Measurements from ENCODE around the gene PLA2G2D. TPM values are rescaled to one million over a fixed set of nuclear protein-coding genes. Genes with fewer than 3 reads are reported as not detected.

The PLA2G2D gene
- total and polyA plus RNA-seq, 2 of the 8 experiments (the other 6 are each of a cell fraction or from before 2014, with no cell fraction given) = not detected

DNA sequence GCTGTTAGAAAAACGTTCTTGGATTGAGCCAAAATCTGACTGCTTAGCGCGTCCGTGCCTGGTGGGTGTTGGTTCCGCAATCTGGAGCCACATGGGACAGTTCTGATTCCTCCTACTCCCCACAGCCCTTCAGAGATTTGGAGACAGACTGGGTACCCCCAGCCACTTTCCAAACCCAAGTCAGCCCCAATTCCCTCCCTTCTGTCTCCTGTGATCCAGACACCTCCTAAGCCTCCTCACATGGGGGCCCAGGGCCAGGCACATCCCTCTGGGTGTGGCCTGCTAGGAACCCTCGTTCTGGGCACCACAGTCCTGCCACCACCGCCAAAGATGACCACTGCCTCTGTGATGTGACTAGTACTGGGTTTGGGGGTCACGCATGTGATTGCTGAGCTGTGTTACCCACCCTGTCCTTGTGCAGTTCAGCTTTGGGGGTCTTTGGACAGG, 44.6 kb downstream of the PLA2G2D start:
- Histone ChIP-seq H4K20me1 (replicated peaks in 1 of 2; ENCODE audit: control insufficient read depth in 1 of 2, insufficient read depth in 2 of 2, low read length in 2 of 2) (no peaks in the 10 kb centered on the region), H3K4me3 (ENCODE audit: extremely low read depth in 1 of 4, insufficient read depth in 2 of 4, low read depth in 3 of 4, low read length in 4 of 4) (no peak overlapping the region), H2BK120ac (replicated peaks; ENCODE audit: low read depth, low read length) (no peak overlapping the region), H2BK15ac (ENCODE audit: low read length) (no peak overlapping the region), H3K56ac (replicated peaks; ENCODE audit: insufficient read length, low read depth, low read length) (no peak overlapping the region), H2BK12ac (ENCODE audit: low read depth, low read length) (no peak overlapping the region), H3K79me2 (ENCODE audit: control insufficient read depth in 1 of 2, insufficient read depth in 2 of 2, low read length in 2 of 2) (no peaks in the 10 kb centered on the region), H2AK5ac (ENCODE audit: low read depth, low read length) (no peak overlapping the region), H2BK20ac (ENCODE audit: low read length) (no peak overlapping the region), H3K18ac (ENCODE audit: extremely low read depth, low read length) (no peak overlapping the region), H3K79me1 (ENCODE audit: low read depth, low read length) (no peaks in the 10 kb centered on the region), H3K23me2 (ENCODE audit: low read depth, low read length) (no peaks in the 10 kb centered on the region), H3K4me2 (ENCODE audit: insufficient read depth in 1 of 2, low read depth in 2 of 2, low read length in 2 of 2) (no peak overlapping the region), H3K23ac (ENCODE audit: insufficient read length) (no peak overlapping the region), H3K4me1 (replicated peaks in 1 of 4; ENCODE audit: control insufficient read depth in 3 of 4, insufficient read depth in 4 of 4, low read length in 3 of 4) (no peaks in the 10 kb centered on the region; a peak in 1 of 7 replicates), H4K91ac (replicated peaks; ENCODE audit: insufficient read length, low read length) (no peak overlapping the region), H3K9ac (replicated peaks in 1 of 4; ENCODE audit: extremely low read depth in 1 of 4, low read depth in 3 of 4, low read length in 3 of 4) (no peak overlapping the region), H4K5ac (ENCODE audit: insufficient read length, low read depth, low read length) (no peak overlapping the region), H4K8ac (ENCODE audit: extremely low read depth, insufficient read depth, low read length) (peak overlapping the region; percentile 73; the same call in 1 of the 2 replicates), H3K27me3 (replicated peaks in 1 of 4; ENCODE audit: control insufficient read depth in 3 of 4, extremely low read depth in 1 of 4, insufficient read depth in 3 of 4, low read length in 3 of 4) (no peaks in the 10 kb centered on the region), H3K9me3 (ENCODE audit: insufficient read depth in 2 of 2, low read depth in 1 of 2, low read length in 1 of 2) (no peaks in the 10 kb centered on the region), H3K36me3 (ENCODE audit: control insufficient read depth in 2 of 4, insufficient read depth in 4 of 4, low read length in 3 of 4) (no peaks in the 10 kb centered on the region), H3K27ac (ENCODE audit: low read depth, low read length) (no peak overlapping the region), H2BK5ac (ENCODE audit: low read depth, low read length) (no peak overlapping the region), H2AFZ (ENCODE audit: low read length) (no peak overlapping the region), H3K14ac (ENCODE audit: insufficient read length) (no peak overlapping the region), H3K4ac (replicated peaks; ENCODE audit: insufficient read length, low read depth, low read length) (no peak overlapping the region)
- FAIRE-seq (no peak), DNase-seq (ENCODE audit: low read depth in 1 of 2, low spot score in 2 of 2) (no peak)
- 96% methylated on average over 8 of the region's 8 CpGs; no CpG with 5 or more reads in 1 of the 2 experiments for WGBS, 2 experiments (ENCODE audit: extremely low coverage in 1 of 2, insufficient coverage in 1 of 2, insufficient read length in 1 of 2, insufficient replicate concordance in 2 of 2, low coverage in 1 of 2, low lambda C conversion rate in 2 of 2, missing lambda C conversion rate in 1 of 2)
- POLR2A ChIA-PET (ENCODE audit: partially characterized antibody) = no interaction called here
- CTCF ChIA-PET (ENCODE audit: partially characterized antibody) = interaction anchor here (1.9 to 2.3 kb wide), 2 partner anchors 27 to 100 kb away, joined by 5 read pairs; no protein-coding TSS in a partner anchor
- TF ChIP-seq HDAC6 (IDR thresholded peaks at IDR 0.05; ENCODE audit: low read depth, low read length) (no peak), KDM4A (IDR thresholded peaks at IDR 0.05; ENCODE audit: low read depth, low read length, severe bottlenecking) (no peak), CHD1 (IDR thresholded peaks at IDR 0.05; ENCODE audit: low read depth, low read length) (no peak), TEAD4 (IDR thresholded peaks at IDR 0.05; ENCODE audit: low read depth, low read length) (no peak), YY1 (IDR thresholded peaks at IDR 0.05; ENCODE audit: low read depth, low read length) (no peak), ASH2L (IDR thresholded peaks at IDR 0.05; ENCODE audit: low read length) (no peak), SIX5 (IDR thresholded peaks at IDR 0.05; ENCODE audit: low read depth, low read length) (no peak), RXRA (IDR thresholded peaks at IDR 0.05; ENCODE audit: insufficient read depth, low read depth, low read length) (no peak), TCF12 (IDR thresholded peaks at IDR 0.05; ENCODE audit: low read depth, low read length) (no peak), FOSL1 (IDR thresholded peaks at IDR 0.05; ENCODE audit: insufficient read depth, low read depth, low read length) (no peak), POU5F1 (IDR thresholded peaks at IDR 0.05; ENCODE audit: low read depth, low read length) (no peak), SP4 (IDR thresholded peaks at IDR 0.05; ENCODE audit: low read length) (no peak), CBX8 (IDR thresholded peaks at IDR 0.05; ENCODE audit: borderline replicate concordance, low read depth, low read length) (no peak), CREB1 (IDR thresholded peaks at IDR 0.05) (no peak), TBP (IDR thresholded peaks at IDR 0.05; ENCODE audit: low read depth, low read length) (no peak), ZNF274 (IDR thresholded peaks at IDR 0.05; ENCODE audit: borderline replicate concordance, extremely low read depth, low read length) (no peak), SRF (IDR thresholded peaks at IDR 0.05; ENCODE audit: low read depth, low read length) (no peak)
